IPS-20b (cell line): ENCODE results near the gene SLC12A2.
A peak's percentile ranks its signal among the peaks of the same experiment; 100 is the strongest.

Experiments used
- H3K27ac ChIP-seq: one replicate; pipeline ENCODE4 v1.5.1; 2013; ENCODE audit warnings: low read length
- H3K27me3 ChIP-seq: 2 replicates; pipeline ENCODE4 v1.6.1; 2013; ENCODE audit warnings: mild to moderate bottlenecking, low read length, inconsistent platforms; ENCODE audit not compliant: insufficient read depth
- H3K36me3 ChIP-seq: 2 replicates; pipeline ENCODE4 v1.6.1; 2013; ENCODE audit warnings: low read depth, mild to moderate bottlenecking, inconsistent platforms, low read length, moderate library complexity; ENCODE audit not compliant: insufficient read depth
- H3K4me1 ChIP-seq: 2 replicates; pipeline ENCODE4 v1.6.1; 2013; ENCODE audit warnings: mild to moderate bottlenecking, control low read depth, inconsistent platforms, low read length, moderate library complexity; ENCODE audit not compliant: insufficient read depth
- H3K4me3 ChIP-seq: 2 replicates; pipeline ENCODE4 v1.5.1; 2013; ENCODE audit warnings: mild to moderate bottlenecking, low read length, inconsistent platforms
- H3K9ac ChIP-seq: 2 replicates; pipeline ENCODE4 v1.6.1; 2013; ENCODE audit warnings: low read depth, mild to moderate bottlenecking, inconsistent platforms, low read length, moderate library complexity
- H3K9me3 ChIP-seq: 2 replicates; pipeline ENCODE4 v1.6.1; 2013; ENCODE audit warnings: mild to moderate bottlenecking, low read depth, low read length, inconsistent platforms; ENCODE audit not compliant: insufficient read depth

The SLC12A2 gene

GRCh38 chr5:128083033-128083810, at the start of gene SLC12A2:
TSS of gene SLC12A2 (plus strand) at chr5:128083766. CDS start at chr5:128083955, 189 bp downstream.
- Histone ChIP-seq H3K9me3 (no peaks in the 10 kb centered on the region), H3K9ac (peak within 1 kb of the TSS; percentile 82), H3K4me1 (peaks cover 8% of the 10 kb centered on the region), H3K36me3 (no peaks in the 10 kb centered on the region), H3K4me3 (peak within 1 kb of the TSS; percentile 83), H3K27me3 (peaks cover 31% of the 10 kb centered on the region), H3K27ac (no peak within 1 kb of the TSS)

GRCh38 chr5:128035689-128036088, 47.9 kb upstream of the SLC12A2 start:
- Histone ChIP-seq H3K36me3 (no peaks in the 10 kb centered on the region), H3K9ac (no peak overlapping the region)

GRCh38 chr5:128036950-128037349, 46.6 kb upstream of the SLC12A2 start:
- H3K27ac ChIP-seq: no peak overlapping the region
- H3K9me3 ChIP-seq: no peaks in the 10 kb centered on the region
- H3K36me3 ChIP-seq: no peaks in the 10 kb centered on the region
- no peaks in the 10 kb centered on the region for H3K27me3 ChIP-seq
- no peak overlapping the region for H3K4me3 ChIP-seq
- H3K4me1 ChIP-seq: no peaks in the 10 kb centered on the region
- no peak overlapping the region for H3K9ac ChIP-seq

More at GRCh38 chr5:128035689-128036088, 47.9 kb upstream of the SLC12A2 start:
- no peaks in the 10 kb centered on the region for H3K4me1 ChIP-seq
- no peaks in the 10 kb centered on the region for H3K27me3 ChIP-seq
- H3K4me3 ChIP-seq: no peak overlapping the region
- no peaks in the 10 kb centered on the region for H3K9me3 ChIP-seq
- H3K27ac ChIP-seq: no peak overlapping the region

GRCh38 chr5:128038643-128039042, 44.9 kb upstream of the SLC12A2 start:
- Histone ChIP-seq H3K4me1 (no peaks in the 10 kb centered on the region), H3K27ac (no peak overlapping the region), H3K4me3 (no peak overlapping the region), H3K9ac (no peak overlapping the region), H3K36me3 (no peaks in the 10 kb centered on the region), H3K27me3 (no peaks in the 10 kb centered on the region), H3K9me3 (no peaks in the 10 kb centered on the region)

- Histone ChIP-seq H3K27me3 (no peaks in the 10 kb centered on the region), H3K4me3 (no peak overlapping the region), H3K27ac (no peak overlapping the region), H3K36me3 (no peaks in the 10 kb centered on the region), H3K9ac (no peak overlapping the region), H3K9me3 (no peaks in the 10 kb centered on the region), H3K4me1 (no peaks in the 10 kb centered on the region)
Observed at GRCh38 chr5:128040927-128041326, 42.6 kb upstream of the SLC12A2 start.

- Histone ChIP-seq H3K27ac (no peak overlapping the region), H3K9me3 (0 out of 2 replicates have a peak, but pooled peaks cover 4% of the 10 kb centered on the region), H3K4me3 (no peak overlapping the region), H3K27me3 (no peaks in the 10 kb centered on the region), H3K36me3 (no peaks in the 10 kb centered on the region), H3K9ac (no peak overlapping the region), H3K4me1 (no peaks in the 10 kb centered on the region)
Observed at GRCh38 chr5:128052780-128053179, 30.8 kb upstream of the SLC12A2 start.

GRCh38 chr5:128053291-128053954, 30.1 kb upstream of the SLC12A2 start:
- Histone ChIP-seq H3K9me3 (0 out of 2 replicates have a peak, but pooled peaks cover 4% of the 10 kb centered on the region), H3K4me3 (no peak overlapping the region), H3K4me1 (no peaks in the 10 kb centered on the region), H3K9ac (no peak overlapping the region), H3K27me3 (no peaks in the 10 kb centered on the region), H3K36me3 (no peaks in the 10 kb centered on the region), H3K27ac (no peak overlapping the region)

GRCh38 chr5:128060644-128061385, 22.8 kb upstream of the SLC12A2 start:
- H3K27ac ChIP-seq: no peak overlapping the region
- no peaks in the 10 kb centered on the region for H3K4me1 ChIP-seq
- no peak overlapping the region for H3K4me3 ChIP-seq
- no peaks in the 10 kb centered on the region for H3K36me3 ChIP-seq
- H3K9me3 ChIP-seq: no peaks in the 10 kb centered on the region
- no peaks in the 10 kb centered on the region for H3K27me3 ChIP-seq
- H3K9ac ChIP-seq: no peak overlapping the region

- Histone ChIP-seq H3K4me3 (no peak overlapping the region), H3K27me3 (no peaks in the 10 kb centered on the region), H3K27ac (no peak overlapping the region), H3K9ac (no peak overlapping the region), H3K4me1 (no peaks in the 10 kb centered on the region), H3K36me3 (no peaks in the 10 kb centered on the region), H3K9me3 (no peaks in the 10 kb centered on the region)
Observed at GRCh38 chr5:128062172-128062746, 21.3 kb upstream of the SLC12A2 start.

- H3K4me3 ChIP-seq: no peak overlapping the region
- H3K36me3 ChIP-seq: no peaks in the 10 kb centered on the region
- H3K4me1 ChIP-seq: no peaks in the 10 kb centered on the region
- H3K9me3 ChIP-seq: no peaks in the 10 kb centered on the region
- H3K27ac ChIP-seq: no peak overlapping the region
- no peaks in the 10 kb centered on the region for H3K27me3 ChIP-seq
- H3K9ac ChIP-seq: no peak overlapping the region
Observed at GRCh38 chr5:128074171-128074570, 9.4 kb upstream of the SLC12A2 start.

GRCh38 chr5:128074953-128075352, 8.6 kb upstream of the SLC12A2 start:
- no peak overlapping the region for H3K4me3 ChIP-seq
- H3K4me1 ChIP-seq: no peaks in the 10 kb centered on the region
- H3K27ac ChIP-seq: no peak overlapping the region
- H3K27me3 ChIP-seq: no peaks in the 10 kb centered on the region
- H3K36me3 ChIP-seq: no peaks in the 10 kb centered on the region
- no peaks in the 10 kb centered on the region for H3K9me3 ChIP-seq
- no peak overlapping the region for H3K9ac ChIP-seq
